Gastroesophageal sphincter (tissue), 4 donors: Measurements from ENCODE around the gene BTBD18. TPM values are rescaled to one million over a fixed set of nuclear protein-coding genes. Genes with fewer than 3 reads are reported as not detected.

ENCODE experiments used
- ATAC-seq: fragments of 150-250 bp; one replicate; pipeline ENCODE4 v1.9.1; 2016; ENCODE audit warnings: mild to moderate bottlenecking, moderate library complexity
- H3K27ac ChIP-seq, 4 donors: fragments of 200-600 bp; sonication (generic) in 3 of 4; 1 replicate in 3 of 4; 2 replicates in 1 of 4; pipeline ENCODE4 v1.5.1; 2016 to 2019
- H3K27me3 ChIP-seq: fragments of 200-600 bp; sonication (generic); one replicate; pipeline ENCODE4 v1.5.1; 2019
- H3K36me3 ChIP-seq, 2 donors: fragments of 200-600 bp; sonication (generic); one replicate each; pipeline ENCODE4 v1.5.1; 2019; ENCODE audit warnings: control low read depth in 1 of 2
- H3K4me1 ChIP-seq, 3 donors: fragments of 200-600 bp; sonication (generic); 1 replicate in 2 of 3; 2 replicates in 1 of 3; pipeline ENCODE4 v1.5.1; 2016 to 2019; ENCODE audit warnings: control low read depth in 2 of 3
- H3K4me3 ChIP-seq, 2 donors: fragments of 200-600 bp; sonication (generic); one replicate each; pipeline ENCODE4 v1.5.1; 2019; ENCODE audit warnings: mild to moderate bottlenecking in 1 of 2, moderate library complexity in 1 of 2
- H3K9me3 ChIP-seq, 3 donors: fragments of 200-600 bp; sonication (generic); one replicate each; pipeline ENCODE4 v1.5.1; 2017 to 2019; ENCODE audit warnings: control low read depth in 2 of 3
- CTCF ChIP-seq, 4 experiments: fragments of 200-600 bp in 2 of 4; fragments of 450-650 bp in 2 of 4; sonication (generic) in 1 of 4; IDR thresholded peaks; one replicate each; pipeline ENCODE4 v1.5.1; 2017 to 2019; ENCODE audit warnings: antibody characterized with exemption in 4 of 4, mild to moderate bottlenecking in 2 of 4, moderate library complexity in 2 of 4
- EP300 ChIP-seq: sonication (generic); formaldehyde crosslinking; IDR thresholded peaks from one replicate; pipeline ENCODE4 v1.6.1; 2017; ENCODE audit warnings: antibody characterized with exemption, mild to moderate bottlenecking
- POLR2A ChIP-seq, 2 donors: fragments of 450-650 bp; IDR thresholded peaks; one replicate each; pipeline ENCODE4 v1.6.1; 2017; ENCODE audit warnings: antibody characterized with exemption in 2 of 2, mild to moderate bottlenecking in 2 of 2, moderate library complexity in 1 of 2
- POLR2AphosphoS5 ChIP-seq: sonication (generic); formaldehyde crosslinking; IDR thresholded peaks from one replicate; pipeline ENCODE4 v1.6.1; 2017; ENCODE audit warnings: antibody characterized with exemption
- WGBS, 2 donors: methylation state at CpG; one replicate each; pipeline ENCODE4 v1.1.5; 2018; ENCODE audit warnings: low coverage in 1 of 2; 5-methylcytosine and 5-hydroxymethylcytosine counted together
- total RNA-seq, 4 donors: library from RNA; depleted of rRNA; stranded (reverse); fragments of >200 nt; gene quantifications; one replicate each; pipeline ENCODE4 v1.1.0, GENCODE V29; 2016

The BTBD18 gene
- total RNA-seq, 4 donors from 2014 or later: not detected

GRCh38 chr11:57788703-57789088 is 37.1 kb upstream of the BTBD18 start:
- ATAC-seq: no peak
- TF ChIP-seq POLR2AphosphoS5 (no peak), CTCF (IDR thresholded peaks at IDR 0.05) (no peak), POLR2A (IDR thresholded peaks at IDR 0.05) (no peak), EP300 (no peak)
- Histone ChIP-seq H3K36me3 (peaks cover 0 to 9% of the 10 kb centered on the region in 2 donors), H3K9me3 (no peaks in the 10 kb centered on the region), H3K27me3 (no peaks in the 10 kb centered on the region), H3K4me3 (no peak overlapping the region), H3K27ac (peak overlapping the region in 2 of 4 donors; percentile 23 to 60), H3K4me1 (peaks cover 13 to 98% (median 33%) of the 10 kb centered on the region in 3 donors)

- Histone ChIP-seq H3K27ac (peak overlapping the region in 3 of 4 donors; percentile 33 to 60 (median 46)), H3K4me3 (no peak overlapping the region), H3K36me3 (peaks cover 0 to 9% of the 10 kb centered on the region in 2 donors), H3K4me1 (peaks cover 13 to 98% (median 27%) of the 10 kb centered on the region in 3 donors), H3K27me3 (no peaks in the 10 kb centered on the region), H3K9me3 (no peaks in the 10 kb centered on the region)
- WGBS, 2 donors: 55 to 78% methylated on average over 5 of the region's 6 CpGs
- no peak for TF ChIP-seq POLR2AphosphoS5
- no peak for TF ChIP-seq EP300
- no peak for TF ChIP-seq CTCF (IDR thresholded peaks at IDR 0.05)
- TF ChIP-seq POLR2A (IDR thresholded peaks at IDR 0.05): no peak
- ATAC-seq: no peak
Measured at GRCh38 chr11:57787920-57788702, 36.5 kb upstream of the BTBD18 start.

- Histone ChIP-seq H3K27ac (peak overlapping the region; percentile 43 to 60 (median 52)), H3K27me3 (no peaks in the 10 kb centered on the region), H3K9me3 (no peaks in the 10 kb centered on the region), H3K4me3 (no peak overlapping the region), H3K36me3 (peaks cover 0 to 9% of the 10 kb centered on the region in 2 donors), H3K4me1 (peaks cover 15 to 97% (median 19%) of the 10 kb centered on the region in 3 donors)
- no peak for TF ChIP-seq POLR2A (IDR thresholded peaks at IDR 0.05)
- TF ChIP-seq CTCF (IDR thresholded peaks at IDR 0.05): no peak
- no peak for TF ChIP-seq POLR2AphosphoS5
- TF ChIP-seq EP300: no peak
- WGBS, 2 donors: 48 to 69% methylated on average over 4 of the region's 4 CpGs
- no peak for ATAC-seq
Measured at GRCh38 chr11:57787006-57787604, 35.5 kb upstream of the BTBD18 start.

- H3K27me3 ChIP-seq: no peaks in the 10 kb centered on the region
- H3K4me1 ChIP-seq: peaks cover 17 to 97% (median 25%) of the 10 kb centered on the region in 3 donors
- no peaks in the 10 kb centered on the region for H3K9me3 ChIP-seq
- peak overlapping the region; percentile 43 to 60 (median 52) for H3K27ac ChIP-seq
- TF ChIP-seq EP300 (no peak), CTCF (IDR thresholded peaks at IDR 0.05) (no peak), POLR2A (IDR thresholded peaks at IDR 0.05) (no peak)
- WGBS, 2 donors: 29 to 76% methylated on average over 3 to 4 of the region's 4 CpGs
- ATAC-seq: no peak
- H3K36me3 ChIP-seq: peaks cover 0 to 3% of the 10 kb centered on the region in 2 donors
- no peak overlapping the region for H3K4me3 ChIP-seq
Measured at GRCh38 chr11:57786436-57786835, 34.8 kb upstream of the BTBD18 start.
